Stimulated activated CD8-positive, alpha-beta memory T cell treated with anti-CD3 and anti-CD28 coated beads, Interleukin-7, amount 100 ng/mL, for 24 hours (primary cell): ENCODE measurements around the gene MANF.

Source experiments
- DNase-seq: peaks from one replicate; pipeline ENCODE4 v3.0.0-alpha.2; 2020; ENCODE audit warnings: low read depth

The MANF gene

DNA sequence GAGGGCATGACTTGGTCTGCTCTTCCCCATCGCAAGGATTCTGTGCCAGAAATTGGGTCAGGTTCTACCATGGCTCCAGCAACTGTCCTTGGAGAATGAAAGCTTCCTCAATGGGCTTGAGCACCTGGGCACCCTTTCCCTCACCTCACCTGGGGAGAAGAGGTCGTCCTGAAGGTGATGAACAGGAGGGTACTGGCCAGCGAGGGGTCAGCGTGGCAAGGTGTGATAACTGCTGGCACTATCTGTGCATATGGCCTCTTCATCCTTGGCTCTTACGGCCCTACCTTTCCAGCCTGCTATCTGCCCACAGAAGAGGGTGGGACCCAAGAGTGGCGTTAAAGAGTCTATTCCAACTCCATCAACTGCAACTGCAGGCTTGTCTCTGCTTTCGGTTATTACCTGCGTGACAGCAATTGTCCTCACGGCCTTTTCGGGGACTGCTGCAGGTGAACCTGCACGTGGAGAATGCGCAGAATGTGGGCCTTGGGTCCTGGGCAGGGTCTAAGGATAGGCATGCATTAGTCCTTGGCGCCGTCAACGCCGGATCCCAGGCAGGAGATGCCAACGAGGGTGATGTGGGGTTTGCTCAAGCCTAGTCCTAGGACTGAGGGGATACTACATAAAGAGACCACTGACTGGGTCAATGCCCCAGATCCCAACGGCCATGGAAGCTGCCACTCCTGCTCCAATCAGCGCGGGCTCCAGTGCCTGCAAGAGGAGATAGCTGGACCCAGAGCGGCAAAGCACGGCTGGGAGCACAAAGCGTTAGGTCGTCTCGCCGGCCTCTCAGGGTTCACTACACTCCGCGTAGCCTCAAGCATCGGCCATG is 5.4 kb downstream of the MANF start:
- DNase-seq, result no peak

DNA sequence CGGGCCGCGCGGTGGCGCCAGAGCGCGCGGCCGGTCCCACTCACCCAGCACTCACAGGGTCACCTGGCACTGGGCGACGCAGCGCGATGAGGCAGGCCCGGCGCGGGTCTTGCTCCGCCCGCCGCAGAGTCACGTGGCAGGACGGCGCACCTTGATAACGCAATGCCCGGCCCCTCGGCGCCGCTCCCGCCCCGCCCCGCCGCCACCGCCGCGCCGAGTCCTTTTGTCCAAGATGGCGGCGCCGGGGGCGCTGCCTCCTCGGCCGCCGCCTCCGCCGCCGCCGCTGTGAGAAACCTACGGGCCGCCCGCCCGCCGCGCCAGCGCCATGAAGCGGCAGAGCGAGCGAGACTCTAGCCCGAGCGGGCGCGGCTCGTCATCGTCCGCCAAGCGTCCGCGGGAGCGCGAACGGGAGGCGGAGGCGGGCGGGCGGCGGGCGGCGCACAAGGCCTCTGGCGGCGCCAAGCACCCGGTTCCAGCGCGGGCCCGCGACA is 6.0 kb downstream of the MANF start, which contains the start of gene RBM15B:
Gene RBM15B (plus strand): TSS at position 211 of the 491 bp plus-strand sequence. CDS start 115 bp downstream, at position 326.
- peak; percentile 94 for DNase-seq

- no peak for DNase-seq
Observed at GRCh38 chr3:51391566-51392354, 6.7 kb downstream of the MANF start.

DNA sequence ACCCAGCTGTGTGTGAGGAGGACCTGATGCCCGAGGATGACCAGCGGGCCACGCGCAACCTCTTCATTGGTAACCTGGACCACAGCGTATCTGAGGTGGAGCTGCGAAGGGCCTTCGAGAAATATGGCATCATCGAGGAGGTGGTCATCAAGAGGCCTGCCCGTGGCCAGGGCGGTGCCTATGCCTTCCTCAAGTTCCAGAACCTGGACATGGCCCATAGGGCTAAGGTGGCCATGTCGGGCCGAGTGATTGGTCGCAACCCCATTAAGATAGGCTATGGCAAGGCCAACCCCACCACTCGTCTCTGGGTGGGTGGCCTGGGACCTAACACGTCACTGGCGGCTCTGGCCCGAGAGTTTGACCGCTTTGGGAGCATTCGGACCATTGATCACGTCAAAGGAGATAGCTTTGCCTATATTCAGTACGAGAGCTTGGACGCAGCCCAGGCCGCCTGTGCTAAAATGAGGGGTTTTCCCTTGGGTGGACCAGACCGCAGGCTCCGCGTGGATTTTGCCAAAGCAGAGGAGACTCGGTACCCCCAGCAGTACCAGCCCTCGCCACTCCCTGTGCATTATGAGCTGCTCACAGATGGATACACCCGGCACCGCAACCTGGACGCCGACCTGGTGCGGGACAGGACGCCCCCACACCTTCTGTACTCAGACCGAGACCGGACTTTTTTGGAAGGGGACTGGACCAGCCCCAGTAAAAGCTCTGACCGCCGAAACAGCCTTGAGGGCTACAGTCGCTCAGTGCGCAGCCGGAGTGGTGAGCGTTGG is 7.5 kb downstream of the MANF start:
- no peak for DNase-seq

GRCh38 chr3:51393134-51393495 is 8.0 kb downstream of the MANF start:
- DNase-seq, result no peak

- no peak for DNase-seq
Observed at GRCh38 chr3:51393564-51393963, 8.5 kb downstream of the MANF start.

GRCh38 chr3:51394541-51394940 is 9.4 kb downstream of the MANF start:
- no peak for DNase-seq

DNA sequence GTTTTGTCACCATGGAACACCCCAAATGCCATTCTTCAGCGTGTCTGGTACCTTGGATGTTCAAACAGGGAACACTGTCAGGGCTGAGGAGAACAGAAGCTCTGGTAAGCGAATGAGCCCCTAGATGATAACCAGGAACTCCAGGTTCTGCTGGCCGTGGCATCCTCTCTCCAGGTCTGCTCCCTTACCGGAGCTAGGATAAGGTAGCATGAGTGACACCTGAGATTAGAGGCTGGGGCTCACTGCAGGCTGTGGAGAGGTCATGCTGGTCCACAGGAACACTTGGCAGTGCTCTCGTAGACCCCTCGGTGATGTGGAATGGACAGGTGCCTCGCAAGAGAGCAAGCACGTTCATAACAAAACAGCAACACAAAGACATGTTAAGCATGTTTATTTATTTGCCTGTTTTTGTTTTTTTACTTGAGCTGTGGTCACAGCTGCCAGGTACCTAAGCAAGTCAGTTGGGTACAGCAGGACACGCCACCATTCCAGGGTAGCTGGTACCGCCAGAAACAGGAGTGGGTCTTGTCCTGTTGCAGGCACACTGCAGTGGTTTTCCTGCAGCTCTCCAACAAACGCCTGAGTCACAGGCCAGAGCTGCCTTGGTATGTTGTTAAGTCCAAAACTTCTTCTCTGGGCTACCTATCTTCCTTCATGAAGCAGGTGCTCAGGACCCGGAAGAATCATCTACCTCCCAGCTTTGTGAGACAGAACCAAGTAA is 10.6 kb downstream of the MANF start:
- no peak for DNase-seq

GRCh38 chr3:51396401-51396800 is 11.3 kb downstream of the MANF start:
- no peak for DNase-seq

- DNase-seq, result no peak
Observed at GRCh38 chr3:51397392-51397791, 12.3 kb downstream of the MANF start.

GRCh38 chr3:51398595-51399310 is 13.7 kb downstream of the MANF start:
- DNase-seq, result no peak

GRCh38 chr3:51400166-51400565 is 15.1 kb downstream of the MANF start:
- DNase-seq, result no peak

- DNase-seq, result no peak
Observed at GRCh38 chr3:51401735-51402134, 16.6 kb downstream of the MANF start.

DNA sequence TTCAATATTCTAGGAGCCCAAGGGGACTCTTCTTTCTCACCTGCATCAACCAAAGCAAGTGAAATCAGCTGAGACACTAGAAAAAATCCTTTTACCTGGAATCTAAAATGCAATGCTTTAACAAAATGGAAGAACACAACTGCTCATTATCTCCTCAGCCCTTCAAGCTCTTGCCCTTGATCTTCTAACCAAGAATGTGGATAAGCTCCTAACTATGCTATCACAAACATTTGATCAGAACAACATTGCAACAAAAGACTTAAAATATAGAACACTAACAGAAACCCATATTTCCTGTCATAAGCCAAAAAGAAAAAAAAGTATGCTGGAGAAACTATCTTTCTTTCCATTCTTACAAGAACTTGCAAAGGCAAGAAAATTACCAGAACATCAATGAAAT is 18.6 kb downstream of the MANF start:
- no peak for DNase-seq

- no peak for DNase-seq
Observed at GRCh38 chr3:51408021-51408420, 22.9 kb downstream of the MANF start.

GRCh38 chr3:51408813-51409212 is 23.7 kb downstream of the MANF start:
- no peak for DNase-seq

- DNase-seq, result no peak
Observed at GRCh38 chr3:51422211-51422610, 37.1 kb downstream of the MANF start.

GRCh38 chr3:51426921-51427320 is 41.8 kb downstream of the MANF start:
- no peak for DNase-seq

DNA sequence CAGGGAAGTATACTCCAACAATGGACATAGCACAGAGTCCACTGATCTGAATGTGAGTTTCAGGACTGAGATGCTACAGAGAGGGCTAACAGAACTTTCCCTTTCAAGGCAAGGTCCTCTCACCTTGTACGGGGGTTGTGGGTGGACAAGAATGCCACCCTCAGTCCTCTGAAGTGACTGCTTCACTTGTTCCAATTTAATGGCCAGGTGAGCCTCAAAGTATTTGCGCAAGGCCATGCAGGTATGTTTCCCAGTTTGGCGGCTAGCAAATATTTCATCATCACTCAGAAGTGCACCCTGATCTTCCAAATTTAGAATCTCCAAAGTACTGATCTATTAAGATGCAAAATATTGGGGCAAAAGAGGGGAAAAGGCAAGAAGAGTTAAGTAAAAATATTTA is 44.0 kb downstream of the MANF start:
- no peak for DNase-seq

DNA sequence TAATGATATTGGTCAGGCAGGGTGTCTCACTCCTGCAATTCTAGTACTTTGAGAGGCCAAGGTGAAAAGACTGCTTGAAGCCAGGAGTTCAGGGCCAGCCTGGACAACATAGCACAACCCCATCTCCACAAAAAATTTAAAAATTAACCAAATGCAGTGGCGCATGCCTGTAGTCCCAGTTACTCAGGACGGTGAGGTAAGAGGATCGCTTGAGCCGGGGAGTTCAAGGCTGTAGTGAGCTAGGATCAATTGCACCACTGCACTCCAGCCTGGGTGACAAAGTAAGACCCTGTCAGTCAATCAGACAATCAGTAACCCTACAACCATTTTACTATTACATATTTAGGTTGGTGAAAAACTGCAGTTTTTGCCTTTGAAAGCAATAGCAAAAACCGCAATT is 49.0 kb downstream of the MANF start:
- no peak for DNase-seq

DNA sequence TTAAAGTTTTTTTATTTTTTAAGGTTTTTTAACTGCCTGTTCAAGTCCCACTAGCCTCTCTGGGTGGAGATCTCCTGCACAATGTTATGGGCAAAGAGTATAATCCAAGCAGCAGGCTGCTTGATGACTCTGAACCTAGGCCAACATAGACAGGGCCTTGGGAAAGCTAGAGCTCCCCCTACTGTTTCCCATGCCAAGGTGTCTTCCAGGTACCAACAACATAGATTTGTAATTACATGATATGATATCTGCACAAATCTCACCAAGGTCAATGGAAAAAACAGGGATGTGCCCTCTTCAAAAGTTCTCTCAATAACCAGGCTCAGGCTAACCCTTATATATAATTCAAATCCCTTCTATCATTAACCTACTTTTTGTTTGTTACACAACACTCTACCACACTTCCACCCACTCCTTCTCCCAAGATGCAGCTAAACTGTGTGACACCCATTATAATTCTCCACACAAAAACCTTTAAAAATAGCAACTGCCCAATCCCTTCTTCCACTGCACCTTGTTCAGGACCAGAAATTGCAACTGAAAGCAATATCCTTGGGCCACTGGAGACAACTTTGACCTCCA is 49.7 kb downstream of the MANF start:
- DNase-seq, result no peak
